Activated CD8-positive, alpha-beta memory T cell treated with anti-CD3 and anti-CD28 coated beads, Interleukin-2, amount 50 U/mL, for 24 hours (primary cell): ENCODE data around the gene HK2.

Experiments used
- DNase-seq: peaks from one replicate; pipeline ENCODE4 v3.0.0-alpha.2; 2020; ENCODE audit errors: extremely low read depth

Gene HK2

DNA sequence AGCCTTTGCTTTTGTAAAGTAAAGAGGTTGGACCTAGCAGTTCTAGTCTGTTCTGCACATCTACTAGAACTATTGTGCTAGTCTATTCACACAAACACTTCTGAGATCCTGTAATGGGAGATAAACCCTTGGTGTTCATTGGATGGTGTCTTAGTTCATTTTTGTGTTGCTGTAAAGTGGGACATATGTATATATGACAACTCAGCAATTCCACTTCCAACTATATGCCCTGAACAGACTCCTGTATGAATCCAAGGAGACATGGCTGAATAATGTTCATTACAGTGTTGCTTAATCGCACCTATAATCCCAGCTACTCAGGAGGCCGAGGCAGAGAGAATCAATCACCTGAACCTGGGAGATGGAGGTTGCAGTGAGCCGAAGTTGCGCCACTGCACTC, 23.3 kb downstream of the HK2 start:
- DNase-seq, result no peak

DNA sequence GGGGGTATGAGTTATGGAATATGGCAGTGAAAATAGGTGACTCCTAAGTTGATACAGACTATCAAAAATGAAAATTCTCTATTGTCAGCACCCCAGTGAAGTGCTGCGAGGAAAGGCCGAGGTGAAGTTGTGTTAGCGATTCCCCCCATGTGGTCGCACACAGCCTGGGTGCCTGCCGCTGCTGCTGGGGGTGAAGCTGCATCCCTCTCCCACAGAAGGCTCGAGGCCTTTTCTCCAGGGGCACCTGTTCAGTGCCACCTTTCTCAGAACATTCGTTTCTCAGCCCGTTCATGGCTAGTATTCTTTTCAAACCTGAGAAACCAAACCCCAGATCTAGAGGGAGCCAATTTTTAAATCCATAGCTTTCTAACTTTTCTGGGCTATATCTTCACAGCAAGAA, 23.8 kb downstream of the HK2 start:
- no peak for DNase-seq

DNA sequence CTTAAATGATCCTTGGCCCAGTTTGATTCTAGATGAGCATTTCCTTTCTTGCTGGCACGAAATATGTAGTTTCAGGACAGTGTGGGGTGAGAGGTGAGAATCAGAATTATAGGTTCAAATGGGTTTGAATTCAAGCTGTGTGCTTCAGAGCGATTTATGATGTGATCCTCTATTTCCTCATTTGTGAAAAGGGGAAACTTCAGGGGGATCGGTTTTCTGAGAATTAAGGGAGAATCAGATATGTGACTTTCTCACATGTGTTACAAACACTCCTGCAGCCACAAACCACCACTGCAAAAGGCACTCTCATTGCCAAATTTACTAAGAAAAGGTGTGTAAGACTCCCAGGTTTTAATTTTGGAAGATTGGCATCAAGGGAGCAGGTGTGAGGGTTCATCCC, 24.4 kb downstream of the HK2 start:
- no peak for DNase-seq

DNA sequence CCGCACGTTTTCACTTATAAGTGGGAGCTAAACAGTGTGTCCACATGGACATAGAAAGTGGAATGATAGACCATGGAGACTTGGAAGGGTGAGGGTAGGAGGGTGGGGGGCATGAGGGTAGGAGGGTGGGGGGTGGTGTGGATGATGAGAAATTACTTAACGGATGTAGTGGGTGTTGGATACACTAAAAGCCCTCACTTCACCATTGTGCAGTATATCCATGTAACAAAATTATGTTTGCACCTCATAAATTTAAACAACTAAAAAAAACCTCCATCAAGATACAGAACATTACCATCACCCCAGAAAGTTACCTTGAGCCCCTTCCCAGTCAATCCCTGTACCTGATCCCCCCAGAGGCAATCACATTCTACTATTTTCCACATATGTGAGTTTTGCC, 26.2 kb downstream of the HK2 start:
- no peak for DNase-seq

DNA sequence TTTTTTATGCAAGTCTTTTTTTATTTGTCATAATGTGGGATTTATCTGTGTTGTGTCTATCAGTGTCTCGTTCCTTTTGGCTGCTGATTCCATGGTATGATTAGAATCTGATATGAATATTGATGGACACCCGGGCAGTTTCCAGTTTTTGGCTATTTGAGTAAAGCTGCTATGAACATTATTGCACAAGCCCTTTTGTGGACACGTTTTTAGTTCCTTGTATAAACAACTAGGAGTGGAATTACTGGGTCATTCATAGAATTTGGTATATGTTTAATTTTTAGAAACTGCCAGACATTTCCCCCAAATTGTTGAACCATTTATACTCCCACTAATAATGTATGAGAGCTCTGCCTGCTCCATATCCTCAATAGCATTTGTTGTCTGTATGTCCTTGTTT, 26.6 kb downstream of the HK2 start:
- DNase-seq, result no peak

DNA sequence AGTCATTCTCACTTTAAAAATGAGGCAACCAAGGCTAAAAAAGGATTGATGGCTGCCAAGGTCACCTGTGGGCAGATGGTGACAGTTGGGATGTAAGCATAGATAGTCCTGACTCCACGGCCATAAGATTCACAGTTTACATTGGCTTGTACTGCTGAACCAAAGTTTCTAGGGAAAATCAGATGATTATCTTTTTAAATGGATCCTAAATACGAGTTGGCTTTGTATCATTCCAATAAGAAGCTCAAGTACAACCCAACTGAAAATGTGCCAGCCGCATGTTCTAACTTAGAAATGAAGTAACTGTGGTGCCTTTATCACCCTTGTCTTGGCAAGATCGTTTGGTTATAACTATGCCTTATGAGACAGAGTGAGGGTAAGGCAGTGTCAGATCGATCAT, 27.6 kb downstream of the HK2 start:
- no peak for DNase-seq

DNA sequence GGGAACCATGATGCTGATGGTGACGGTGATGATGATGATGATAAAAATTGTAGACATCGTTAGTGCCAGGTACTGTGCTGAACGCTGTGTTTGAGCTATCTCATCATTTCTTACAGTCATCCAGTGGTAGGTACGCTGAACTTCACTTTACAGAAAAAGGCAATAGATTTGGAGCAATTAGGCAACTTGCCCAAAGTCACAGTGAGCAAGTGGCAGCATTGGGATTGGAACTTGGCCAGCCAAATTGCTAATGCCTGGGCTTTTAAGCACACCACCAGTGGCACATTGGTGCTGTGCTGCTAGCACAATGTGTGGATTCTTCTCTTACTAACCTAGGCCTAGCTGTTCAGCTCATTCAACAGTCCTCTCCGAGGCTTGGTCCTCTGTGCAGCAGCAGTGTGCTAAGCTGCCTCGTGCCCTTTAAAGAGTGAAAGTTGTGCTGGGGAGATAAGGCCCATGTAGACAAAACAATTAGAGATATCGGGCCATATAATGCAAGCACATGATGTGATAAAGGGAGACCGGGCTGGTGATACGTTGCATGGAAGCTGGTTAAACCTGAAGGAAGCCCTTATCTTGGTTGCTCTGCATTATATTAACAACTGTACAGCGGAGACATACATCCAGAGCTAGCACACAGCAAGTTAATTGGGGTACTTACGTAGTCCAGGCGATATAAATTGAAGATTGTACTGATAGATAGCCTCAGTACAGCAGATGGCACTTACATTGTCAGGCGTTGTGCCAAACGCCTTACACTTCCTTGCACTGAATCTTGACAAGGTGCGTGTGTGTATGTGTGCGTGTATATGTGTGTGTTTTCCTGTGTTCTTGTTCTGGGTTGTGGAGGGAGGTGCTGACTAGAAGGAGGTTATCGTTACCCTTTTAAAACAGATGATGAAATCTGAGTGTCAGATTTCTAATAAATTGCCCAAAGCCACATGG, 28.4 kb downstream of the HK2 start:
- DNase-seq, result no peak

DNA sequence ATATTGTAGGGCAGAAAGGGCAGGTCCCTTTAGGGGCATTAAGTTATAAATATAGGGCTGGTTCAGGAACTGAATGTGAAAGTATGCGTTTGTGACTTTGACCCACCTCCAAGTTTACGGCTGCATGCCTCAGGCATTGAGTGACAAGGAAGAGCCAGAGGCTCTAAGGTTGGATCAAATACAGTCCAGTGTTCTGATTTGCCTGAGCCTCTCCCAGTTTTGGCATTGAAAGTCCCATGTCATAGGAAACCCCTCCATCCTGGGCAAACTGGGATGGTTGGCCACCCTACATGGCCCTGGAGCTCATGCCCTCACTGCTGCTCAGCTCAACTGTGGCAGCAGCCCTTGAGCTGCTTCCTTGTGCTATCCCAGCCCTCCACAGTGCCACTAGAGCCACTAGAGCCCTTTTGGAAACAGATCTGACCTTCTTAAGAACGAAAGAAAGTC, 29.9 kb downstream of the HK2 start:
- DNase-seq, result no peak

DNA sequence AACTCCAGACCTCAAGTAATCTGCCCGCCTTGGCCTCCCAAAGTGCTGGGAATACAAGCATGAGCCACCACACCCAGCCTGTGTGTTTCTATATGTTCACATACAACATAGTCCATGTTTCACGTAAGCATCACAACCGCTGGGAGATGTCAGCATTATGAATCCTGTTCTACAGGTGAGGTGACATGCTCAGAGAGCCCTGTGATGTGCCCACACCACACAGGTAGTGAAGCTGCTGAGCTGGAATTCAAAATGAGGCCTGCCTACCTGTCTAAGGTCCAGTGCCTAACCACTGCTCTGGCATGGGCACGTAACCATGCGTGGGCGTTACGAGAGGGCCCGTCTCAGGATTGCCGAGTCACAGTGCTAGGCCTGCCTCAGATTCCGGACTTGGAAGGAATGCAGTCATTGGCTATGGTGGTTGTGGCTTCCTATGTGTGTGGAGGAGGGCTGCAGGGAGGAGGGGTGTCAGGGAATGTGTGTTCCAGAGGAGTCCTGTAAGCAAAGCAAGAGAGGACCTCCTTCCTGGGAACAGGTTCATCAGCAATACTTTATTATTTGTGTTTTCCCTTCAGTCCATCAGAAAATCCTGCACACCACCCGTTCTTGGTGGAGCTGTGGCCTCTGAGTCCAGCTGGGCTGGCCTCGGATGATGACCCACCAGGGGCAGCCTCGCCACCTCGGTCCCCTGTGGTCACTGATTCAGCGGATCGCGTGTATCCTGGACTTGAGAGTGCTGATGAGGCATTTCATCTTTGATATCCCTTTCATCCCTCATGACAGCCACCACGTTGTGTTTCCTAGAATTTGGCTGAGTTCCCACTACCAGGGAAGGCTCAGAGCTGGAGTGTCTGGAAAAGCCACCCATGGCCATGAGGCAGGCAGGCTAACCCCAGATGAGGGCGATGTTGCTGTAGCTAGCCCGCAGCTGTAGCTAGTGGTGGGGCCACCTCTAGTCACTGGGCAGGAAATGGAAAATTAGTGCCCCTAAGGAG, 31.1 kb downstream of the HK2 start:
- no peak for DNase-seq

DNA sequence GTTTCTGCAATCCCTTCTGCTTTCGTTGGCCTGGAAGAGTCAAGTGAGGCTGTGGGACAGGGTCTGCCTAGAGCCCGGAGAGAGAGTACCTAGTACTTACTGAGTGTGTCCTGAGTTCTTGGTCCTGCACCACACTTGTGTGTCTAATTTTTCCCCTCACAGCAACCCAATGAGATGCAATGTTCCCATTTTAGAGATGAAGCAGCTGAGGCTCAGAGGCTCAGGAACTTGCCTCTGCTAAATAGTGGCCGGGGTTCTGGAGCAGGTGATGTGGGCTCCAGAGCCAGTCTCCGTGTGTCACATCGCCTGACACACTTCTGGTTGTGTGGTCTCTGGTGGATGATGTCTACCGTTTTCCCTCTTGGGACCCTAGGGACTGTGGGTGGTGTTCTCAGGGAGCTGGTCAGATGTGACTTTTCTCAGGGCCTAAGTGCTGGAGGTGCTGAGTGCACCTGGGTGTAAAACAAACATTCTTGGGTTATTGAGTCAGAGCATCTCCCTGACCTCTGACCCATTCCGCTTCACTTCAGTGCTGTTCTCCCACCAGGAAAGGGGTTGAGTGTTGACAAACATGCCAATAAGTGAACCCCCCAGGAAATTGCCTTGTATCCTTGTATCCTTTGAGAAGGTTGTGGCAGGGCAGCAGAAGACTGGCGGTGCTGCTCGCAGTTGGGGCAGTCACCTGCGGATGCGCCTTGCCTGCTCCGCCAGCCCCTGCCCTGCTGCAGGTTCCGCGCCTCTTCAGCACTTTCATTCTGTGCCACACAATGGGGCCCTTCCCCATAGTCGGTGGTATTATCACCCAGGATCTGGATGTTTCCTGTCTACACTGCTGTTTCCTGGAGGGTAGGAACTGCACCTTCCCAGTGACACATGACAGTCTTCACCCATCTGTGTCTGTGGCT, 32.1 kb downstream of the HK2 start:
- no peak for DNase-seq

DNA sequence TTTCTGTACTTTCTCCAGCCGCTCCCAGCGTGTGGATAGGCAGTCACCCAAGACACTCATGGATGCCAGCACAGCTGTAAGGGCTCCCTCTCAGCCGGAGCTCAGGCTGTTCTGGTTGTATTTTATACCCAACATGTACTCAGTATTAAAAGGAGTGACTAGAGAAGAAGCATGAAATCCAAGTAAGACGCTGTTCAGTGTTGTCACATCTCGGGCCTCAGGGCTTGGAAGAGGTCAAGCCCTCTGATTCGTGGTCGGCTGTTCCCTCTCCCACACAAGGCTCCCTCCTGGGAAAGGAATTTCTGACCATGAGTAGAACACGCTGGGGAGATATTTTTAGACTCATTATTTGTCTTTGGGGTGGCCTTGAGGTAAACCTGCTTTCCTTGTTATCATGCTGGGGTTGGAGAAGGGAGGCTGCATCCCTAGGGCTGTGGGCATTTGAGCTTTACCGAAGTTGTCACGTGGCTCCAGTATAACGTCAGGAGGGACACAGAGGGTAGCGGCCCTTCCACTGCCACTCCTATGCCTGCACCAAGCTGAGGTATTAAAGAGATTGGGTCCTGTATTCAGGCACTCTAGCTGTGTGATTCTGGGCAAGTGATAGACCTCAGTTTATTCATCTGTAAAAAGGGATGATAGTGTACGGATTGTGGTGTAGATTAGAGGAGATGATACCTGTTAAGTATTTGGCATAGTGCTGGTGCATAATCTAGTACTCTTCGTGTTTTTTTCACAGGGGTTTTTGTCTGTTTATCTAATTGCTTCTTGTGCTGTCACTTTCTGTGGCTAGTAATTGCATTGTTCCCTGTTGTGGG, 34.1 kb downstream of the HK2 start:
- no peak for DNase-seq

DNA sequence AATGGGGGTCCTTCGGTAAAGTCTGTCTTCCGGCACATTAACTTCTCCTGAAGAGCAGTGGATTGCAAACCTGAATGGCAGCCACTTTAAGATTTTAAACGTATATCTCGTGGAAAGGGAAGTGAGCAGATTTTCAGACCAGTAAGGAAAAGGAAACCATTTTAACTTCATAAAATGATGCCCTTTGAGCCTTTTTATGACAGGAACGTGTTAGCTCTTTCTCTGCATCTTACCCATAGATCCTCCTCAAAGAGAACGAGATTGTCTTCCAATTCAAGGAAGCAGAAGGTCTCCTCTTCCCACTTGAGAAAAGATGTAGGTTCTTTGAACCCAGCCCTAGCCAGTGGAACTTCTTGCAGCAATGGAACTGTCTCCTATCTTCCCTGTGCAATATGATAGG, 35.6 kb downstream of the HK2 start:
- no peak for DNase-seq

DNA sequence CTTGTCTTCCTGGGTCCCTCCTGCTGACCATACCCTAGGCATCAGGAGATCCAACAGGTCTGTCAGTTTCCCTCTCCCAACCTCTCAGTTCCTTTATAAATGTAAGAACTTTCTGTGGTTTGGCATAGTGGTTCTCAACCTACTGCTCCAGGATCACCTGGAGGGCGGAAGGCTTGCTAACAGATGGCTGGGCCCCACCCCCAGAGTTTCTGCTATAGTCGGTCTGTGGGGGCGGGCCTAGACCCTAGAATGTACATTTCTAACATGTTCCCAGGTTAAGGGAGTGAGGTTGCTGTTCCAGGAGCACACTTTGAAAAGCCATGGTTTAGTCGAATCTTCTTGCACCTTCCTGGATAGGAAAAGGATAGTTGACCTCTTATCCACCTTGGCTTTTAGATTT, 37.0 kb downstream of the HK2 start:
- no peak for DNase-seq

DNA sequence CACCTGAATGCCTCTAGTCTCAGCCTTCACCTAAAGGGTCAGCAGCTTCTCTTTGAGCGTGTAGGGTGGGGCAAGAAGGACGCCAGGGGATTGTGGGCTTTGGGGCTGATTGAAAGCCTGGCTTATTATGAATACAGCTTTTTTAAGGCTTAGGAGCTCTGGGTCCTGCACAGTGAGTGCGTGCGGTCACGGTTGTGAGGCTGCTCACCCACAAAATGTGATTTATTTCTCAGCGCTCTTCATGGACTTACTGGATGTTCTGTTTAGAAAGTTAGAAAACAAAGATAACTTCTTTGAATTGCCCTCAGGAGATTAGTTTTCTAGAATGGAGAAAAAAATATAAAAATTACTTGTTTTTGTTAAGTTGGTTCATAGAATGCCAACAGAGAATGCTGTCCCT, 37.5 kb downstream of the HK2 start:
- no peak for DNase-seq

DNA sequence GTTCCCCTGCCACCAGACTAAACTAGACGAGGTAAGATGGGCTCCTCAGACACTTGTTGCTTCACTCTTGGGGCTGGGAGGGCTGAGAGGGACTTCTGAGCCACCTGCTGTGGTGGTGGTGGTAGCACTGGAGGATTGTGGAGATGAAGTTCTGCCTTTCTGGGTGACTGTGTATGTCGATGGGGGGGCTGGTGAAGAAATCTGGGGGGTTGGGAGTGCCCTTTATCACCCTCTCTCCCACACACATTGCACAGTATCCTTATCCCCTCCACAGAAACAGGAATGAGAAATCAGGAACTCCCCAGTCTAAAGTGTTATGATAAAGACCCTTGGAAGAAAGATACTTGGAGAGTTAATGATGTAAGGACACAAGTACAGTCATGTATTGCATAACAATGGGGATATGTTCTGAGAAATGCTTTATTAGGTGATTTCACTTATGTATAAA, 38.5 kb downstream of the HK2 start:
- no peak for DNase-seq

DNA sequence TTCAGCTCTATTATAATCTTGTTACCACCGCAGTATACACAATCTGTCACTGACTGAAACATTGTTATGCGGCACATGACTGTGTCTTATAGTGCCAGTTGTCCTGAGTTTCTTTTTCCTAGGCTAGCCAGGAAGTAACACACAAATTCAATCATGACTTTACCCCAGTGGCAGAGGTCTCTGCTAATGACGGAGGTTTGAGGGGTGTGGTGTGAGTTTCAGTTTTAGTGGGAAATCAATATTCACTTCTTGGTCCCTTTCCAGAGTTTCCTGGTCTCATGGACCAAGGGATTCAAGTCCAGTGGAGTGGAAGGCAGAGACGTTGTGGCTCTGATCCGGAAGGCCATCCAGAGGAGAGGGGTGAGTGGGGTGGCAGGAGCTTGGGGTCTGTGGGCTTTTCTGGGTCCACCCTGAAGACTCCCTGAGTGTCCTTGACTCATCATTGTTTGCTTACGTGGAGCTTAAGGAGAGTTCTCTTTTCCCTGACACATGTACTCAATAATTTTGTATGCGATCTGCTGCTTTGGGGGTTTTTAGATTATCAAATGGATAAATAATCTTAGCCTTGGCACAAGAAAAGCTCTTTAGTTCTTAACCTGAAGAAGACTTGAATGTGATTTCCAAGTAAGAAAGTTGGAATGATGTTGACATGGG, 39.2 kb downstream of the HK2 start:
- DNase-seq, result no peak

DNA sequence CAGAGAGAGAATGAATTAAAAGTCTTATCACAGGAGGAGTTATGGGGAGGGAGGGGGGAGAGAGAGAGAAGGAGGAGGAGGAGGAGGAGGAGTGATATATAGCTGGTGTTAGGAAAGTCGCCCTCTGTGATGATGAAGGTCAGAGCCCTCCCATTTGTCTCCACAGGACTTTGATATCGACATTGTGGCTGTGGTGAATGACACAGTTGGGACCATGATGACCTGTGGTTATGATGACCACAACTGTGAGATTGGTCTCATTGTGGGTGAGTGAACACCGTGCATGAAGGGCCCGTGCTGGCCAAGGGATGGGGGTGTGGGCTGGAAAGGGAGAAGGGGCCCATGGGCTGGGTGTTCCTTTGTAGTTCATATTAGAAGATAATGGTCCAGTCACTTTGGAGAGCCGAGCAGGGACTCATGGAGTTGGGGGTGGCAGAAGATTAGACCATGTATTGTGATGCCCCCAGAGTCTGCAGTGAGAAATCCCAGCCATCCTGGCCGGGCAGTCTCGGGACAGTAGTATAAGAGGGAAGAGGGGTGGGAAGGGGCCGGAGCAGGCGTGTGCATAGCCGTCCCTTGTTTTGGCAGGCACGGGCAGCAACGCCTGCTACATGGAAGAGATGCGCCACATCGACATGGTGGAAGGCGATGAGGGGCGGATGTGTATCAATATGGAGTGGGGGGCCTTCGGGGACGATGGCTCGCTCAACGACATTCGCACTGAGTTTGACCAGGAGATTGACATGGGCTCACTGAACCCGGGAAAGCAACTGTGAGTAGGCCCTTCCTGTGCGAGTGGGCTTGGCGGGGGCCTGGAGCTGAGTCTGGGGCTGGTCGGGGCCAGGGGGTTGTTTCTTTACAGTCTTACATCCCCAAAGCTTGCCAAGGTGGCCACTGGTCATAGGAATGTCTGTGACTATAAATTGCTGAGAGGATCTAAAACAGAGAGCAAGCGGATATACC, 40.0 kb downstream of the HK2 start:
- DNase-seq, result no peak

DNA sequence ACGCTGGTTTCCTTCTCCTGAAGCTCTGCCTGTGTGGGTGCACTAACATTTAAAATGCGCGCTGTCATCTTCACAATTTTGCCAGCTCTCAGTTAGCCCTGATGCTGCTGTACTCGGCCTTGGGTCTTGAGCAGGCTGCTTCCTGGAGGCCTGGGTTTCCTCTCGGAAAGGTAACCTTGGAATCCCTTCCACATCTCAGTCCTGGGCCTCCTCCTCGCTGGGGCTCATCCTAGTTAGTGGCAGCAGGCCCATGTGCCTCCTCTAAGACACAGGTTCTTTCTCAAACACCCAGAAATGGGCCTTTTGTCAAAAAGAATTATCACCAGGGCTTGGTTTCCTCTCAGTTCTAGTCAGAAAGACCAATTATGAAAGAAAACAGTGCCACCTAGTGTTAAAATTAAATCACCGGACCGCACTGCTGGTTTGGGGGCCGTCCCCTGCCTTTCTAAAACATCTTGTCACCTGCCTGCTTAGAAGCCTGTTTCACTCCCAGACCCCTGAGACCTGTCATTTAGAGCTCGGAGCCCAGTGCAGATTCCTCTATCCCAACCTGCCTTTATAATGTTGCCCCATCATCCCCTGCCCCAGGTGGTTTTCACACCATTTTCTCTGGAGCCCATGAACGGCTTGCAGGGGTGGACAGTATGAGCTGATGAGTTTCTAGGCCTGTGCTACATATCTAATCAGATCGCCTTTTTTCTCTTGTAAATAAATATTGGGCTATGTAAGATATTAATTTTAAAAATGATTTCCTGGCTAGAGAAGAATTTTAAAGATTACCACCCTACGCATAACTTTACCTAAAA, 42.4 kb downstream of the HK2 start:
- DNase-seq, result no peak
